Measurements from ENCODE around the gene PAX3.

The PAX3 gene

GRCh38 chr2:222319586-222320435 lies 21.0 kb upstream of the PAX3 start:
- Histone ChIP-seq H3K4me1 (ENCODE audit: insufficient read depth, low read length) (no peaks in the 10 kb centered on the region; the same call in 1 of the 2 replicates), H3K9ac (ENCODE audit: low read depth, low read length) (no peak overlapping the region; the same call in 1 of the 2 replicates), H3K27me3 (ENCODE audit: insufficient read depth, low read length) (peaks cover 91% of the 10 kb centered on the region), H3K4me3 (ENCODE audit: low read length) (peak overlapping the region; percentile 70), H3K9me3 (ENCODE audit: insufficient read depth, low read depth, low read length) (no peaks in the 10 kb centered on the region), H3K36me3 (ENCODE audit: insufficient read depth, low read depth, low read length) (no peaks in the 10 kb centered on the region), H3K27ac (ENCODE audit: low read length) (no peak overlapping the region)

- no peak overlapping the region for H3K9ac ChIP-seq (ENCODE audit: low read depth, low read length)
- peak overlapping the region; percentile 75 for H3K4me3 ChIP-seq (ENCODE audit: low read length)
- no peaks in the 10 kb centered on the region; the same call in 1 of the 2 replicates for H3K4me1 ChIP-seq (ENCODE audit: insufficient read depth, low read length)
- no peaks in the 10 kb centered on the region for H3K36me3 ChIP-seq (ENCODE audit: insufficient read depth, low read depth, low read length)
- H3K27me3 ChIP-seq (ENCODE audit: insufficient read depth, low read length), result peaks cover 91% of the 10 kb centered on the region
- H3K27ac ChIP-seq (ENCODE audit: low read length), result no peak overlapping the region
- H3K9me3 ChIP-seq (ENCODE audit: insufficient read depth, low read depth, low read length), result no peaks in the 10 kb centered on the region
Measured at GRCh38 chr2:222318712-222319585, 20.2 kb upstream of the PAX3 start.

GRCh38 chr2:222318026-222318711 lies 19.4 kb upstream of the PAX3 start:
- H3K9ac ChIP-seq (ENCODE audit: low read depth, low read length), result no peak overlapping the region
- H3K36me3 ChIP-seq (ENCODE audit: insufficient read depth, low read depth, low read length), result no peaks in the 10 kb centered on the region
- H3K4me1 ChIP-seq (ENCODE audit: insufficient read depth, low read length), result no peaks in the 10 kb centered on the region; the same call in 1 of the 2 replicates
- H3K27ac ChIP-seq (ENCODE audit: low read length), result no peak overlapping the region
- H3K4me3 ChIP-seq (ENCODE audit: low read length), result peak overlapping the region; percentile 75
- H3K27me3 ChIP-seq (ENCODE audit: insufficient read depth, low read length), result peaks cover 93% of the 10 kb centered on the region
- H3K9me3 ChIP-seq (ENCODE audit: insufficient read depth, low read depth, low read length), result no peaks in the 10 kb centered on the region

- H3K9ac ChIP-seq (ENCODE audit: low read depth, low read length), result no peak overlapping the region
- H3K4me3 ChIP-seq (ENCODE audit: low read length), result no peak overlapping the region
- H3K27me3 ChIP-seq (ENCODE audit: insufficient read depth, low read length), result peaks cover 96% of the 10 kb centered on the region
- H3K27ac ChIP-seq (ENCODE audit: low read length), result no peak overlapping the region
- H3K4me1 ChIP-seq (ENCODE audit: insufficient read depth, low read length), result no peaks in the 10 kb centered on the region; the same call in 1 of the 2 replicates
- no peaks in the 10 kb centered on the region for H3K9me3 ChIP-seq (ENCODE audit: insufficient read depth, low read depth, low read length)
- H3K36me3 ChIP-seq (ENCODE audit: insufficient read depth, low read depth, low read length), result no peaks in the 10 kb centered on the region
Measured at GRCh38 chr2:222315443-222316121, 16.8 kb upstream of the PAX3 start.

- H3K9me3 ChIP-seq (ENCODE audit: insufficient read depth, low read depth, low read length), result no peaks in the 10 kb centered on the region
- H3K27ac ChIP-seq (ENCODE audit: low read length), result no peak overlapping the region
- H3K4me3 ChIP-seq (ENCODE audit: low read length), result no peak overlapping the region
- no peaks in the 10 kb centered on the region for H3K36me3 ChIP-seq (ENCODE audit: insufficient read depth, low read depth, low read length)
- H3K27me3 ChIP-seq (ENCODE audit: insufficient read depth, low read length), result peaks cover 100% of the 10 kb centered on the region
- no peak overlapping the region for H3K9ac ChIP-seq (ENCODE audit: low read depth, low read length)
- no peaks in the 10 kb centered on the region; the same call in 1 of the 2 replicates for H3K4me1 ChIP-seq (ENCODE audit: insufficient read depth, low read length)
Measured at GRCh38 chr2:222313816-222314215, 15.0 kb upstream of the PAX3 start.

- Histone ChIP-seq H3K36me3 (ENCODE audit: insufficient read depth, low read depth, low read length) (no peaks in the 10 kb centered on the region), H3K4me1 (ENCODE audit: insufficient read depth, low read length) (peaks cover 4% of the 10 kb centered on the region; the same call in 1 of the 2 replicates), H3K9me3 (ENCODE audit: insufficient read depth, low read depth, low read length) (peaks cover 4% of the 10 kb centered on the region; the same call in 1 of the 2 replicates), H3K4me3 (ENCODE audit: low read length) (peak overlapping the region; percentile 17; the same call in 1 of the 2 replicates), H3K27me3 (ENCODE audit: insufficient read depth, low read length) (peaks cover 100% of the 10 kb centered on the region), H3K9ac (ENCODE audit: low read depth, low read length) (no peak overlapping the region), H3K27ac (ENCODE audit: low read length) (no peak overlapping the region)
Measured at GRCh38 chr2:222311978-222312738, 13.4 kb upstream of the PAX3 start.

- H3K36me3 ChIP-seq (ENCODE audit: insufficient read depth, low read depth, low read length), result no peaks in the 10 kb centered on the region
Measured at GRCh38 chr2:222311319-222311977, 12.7 kb upstream of the PAX3 start.

GRCh38 chr2:222310747-222311318 lies 12.0 kb upstream of the PAX3 start:
- H3K9ac ChIP-seq (ENCODE audit: low read depth, low read length), result no peak overlapping the region
- H3K9me3 ChIP-seq (ENCODE audit: insufficient read depth, low read depth, low read length), result peaks cover 4% of the 10 kb centered on the region; the same call in 1 of the 2 replicates
- no peak overlapping the region for H3K27ac ChIP-seq (ENCODE audit: low read length)
- H3K36me3 ChIP-seq (ENCODE audit: insufficient read depth, low read depth, low read length), result no peaks in the 10 kb centered on the region
- no peak overlapping the region for H3K4me3 ChIP-seq (ENCODE audit: low read length)
- peaks cover 9% of the 10 kb centered on the region; the same call in 1 of the 2 replicates for H3K4me1 ChIP-seq (ENCODE audit: insufficient read depth, low read length)
- peaks cover 100% of the 10 kb centered on the region for H3K27me3 ChIP-seq (ENCODE audit: insufficient read depth, low read length)

More at GRCh38 chr2:222311319-222311977, 12.7 kb upstream of the PAX3 start:
- H3K9me3 ChIP-seq (ENCODE audit: insufficient read depth, low read depth, low read length), result peaks cover 4% of the 10 kb centered on the region; the same call in 1 of the 2 replicates
- H3K4me1 ChIP-seq (ENCODE audit: insufficient read depth, low read length), result peaks cover 9% of the 10 kb centered on the region; the same call in 1 of the 2 replicates
- peaks cover 100% of the 10 kb centered on the region for H3K27me3 ChIP-seq (ENCODE audit: insufficient read depth, low read length)
- no peak overlapping the region for H3K27ac ChIP-seq (ENCODE audit: low read length)
- H3K4me3 ChIP-seq (ENCODE audit: low read length), result peak overlapping the region; percentile 17; the same call in 1 of the 2 replicates
- H3K9ac ChIP-seq (ENCODE audit: low read depth, low read length), result no peak overlapping the region

GRCh38 chr2:222309766-222310165 lies 11.0 kb upstream of the PAX3 start:
- Histone ChIP-seq H3K27ac (ENCODE audit: low read length) (no peak overlapping the region), H3K9ac (ENCODE audit: low read depth, low read length) (no peak overlapping the region), H3K36me3 (ENCODE audit: insufficient read depth, low read depth, low read length) (no peaks in the 10 kb centered on the region), H3K27me3 (ENCODE audit: insufficient read depth, low read length) (peaks cover 100% of the 10 kb centered on the region), H3K9me3 (ENCODE audit: insufficient read depth, low read depth, low read length) (peaks cover 7% of the 10 kb centered on the region; the same call in 1 of the 2 replicates), H3K4me1 (ENCODE audit: insufficient read depth, low read length) (peaks cover 9% of the 10 kb centered on the region; the same call in 1 of the 2 replicates), H3K4me3 (ENCODE audit: low read length) (no peak overlapping the region)

All from iPS-20b (cell line).